Kidney epithelial cell (primary cell): ENCODE data around the gene JADE3. TPM values are rescaled to one million over a fixed set of nuclear protein-coding genes. Genes with fewer than 3 reads are reported as not detected.
A peak's percentile ranks its signal among the peaks of the same experiment; 100 is the strongest.

ENCODE experiments used
- DNase-seq: peaks from one replicate; pipeline ENCODE4 v3.0.0-alpha.2; 2010; ENCODE audit warnings: low read depth
- H3K27me3 ChIP-seq: 2 replicates; pipeline ENCODE4 v1.6.0; 2011; ENCODE audit warnings: low read length; ENCODE audit not compliant: control insufficient read depth, insufficient read depth
- H3K36me3 ChIP-seq: 2 replicates; pipeline ENCODE4 v1.5.1; 2011; ENCODE audit warnings: low read length; ENCODE audit not compliant: control insufficient read depth, insufficient read depth
- H3K4me3 ChIP-seq: 2 replicates; pipeline ENCODE4 v1.5.1; 2011; ENCODE audit warnings: low read depth, mild to moderate bottlenecking, control low read depth, low read length
- CTCF ChIP-seq: IDR thresholded peaks from 2 replicates; pipeline ENCODE4 v1.5.1; 2011; ENCODE audit warnings: mild to moderate bottlenecking, moderate library complexity, low read length, control low read depth, inconsistent platforms; ENCODE audit not compliant: insufficient read depth, poor library complexity, severe bottlenecking
- total RNA-seq: library from RNA; depleted of rRNA; stranded (reverse); fragments of >200 nt; gene quantifications from 2 replicates; pipeline ENCODE4 v1.2.3, GENCODE V29; 2015

The JADE3 gene
- total RNA-seq, 1 donor from 2014 or later: 9.4 TPM

GRCh38 chrX:47080215-47080914 lies 168.1 kb downstream of the JADE3 start:
- Histone ChIP-seq H3K36me3 (no peaks in the 10 kb centered on the region), H3K27me3 (no peaks in the 10 kb centered on the region), H3K4me3 (no peak overlapping the region)
- no peak for TF ChIP-seq CTCF
- DNase-seq: no peak

- Histone ChIP-seq H3K27me3 (no peaks in the 10 kb centered on the region), H3K36me3 (no peaks in the 10 kb centered on the region), H3K4me3 (no peak overlapping the region)
- TF ChIP-seq CTCF: no peak
- DNase-seq: no peak
These were observed 168.7 kb downstream of the JADE3 start for GRCh38 chrX:47080915-47081236.

- no peak for DNase-seq
- Histone ChIP-seq H3K4me3 (no peak overlapping the region), H3K36me3 (no peaks in the 10 kb centered on the region), H3K27me3 (no peaks in the 10 kb centered on the region)
- TF ChIP-seq CTCF: no peak
These were observed 179.0 kb downstream of the JADE3 start for GRCh38 chrX:47091149-47091775.

GRCh38 chrX:47093248-47093647 lies 181.0 kb downstream of the JADE3 start:
- H3K4me3 ChIP-seq: no peak overlapping the region
- no peak for DNase-seq
- peak; percentile 49 for TF ChIP-seq CTCF
- no peaks in the 10 kb centered on the region for H3K36me3 ChIP-seq
- H3K27me3 ChIP-seq: no peaks in the 10 kb centered on the region

- no peak for TF ChIP-seq CTCF
- no peaks in the 10 kb centered on the region for H3K36me3 ChIP-seq
- H3K27me3 ChIP-seq: no peaks in the 10 kb centered on the region
- DNase-seq: no peak
- no peak overlapping the region for H3K4me3 ChIP-seq
These were observed 181.6 kb downstream of the JADE3 start for GRCh38 chrX:47093860-47094259.

- no peak overlapping the region for H3K4me3 ChIP-seq
- H3K27me3 ChIP-seq: no peaks in the 10 kb centered on the region
- H3K36me3 ChIP-seq: no peaks in the 10 kb centered on the region
- no peak for TF ChIP-seq CTCF
- no peak for DNase-seq
These were observed 184.8 kb downstream of the JADE3 start for GRCh38 chrX:47097018-47097417.
